GM12891 (cell line): Measurements from ENCODE around the gene SNTB2.

Experiments used
- PAX5 ChIP-seq: IDR thresholded peaks from 2 replicates; pipeline ENCODE4 v1.6.1; 2011; ENCODE audit warnings: low read length, moderate library complexity, mild to moderate bottlenecking; ENCODE audit not compliant: insufficient read depth, severe bottlenecking
- POLR2A ChIP-seq: IDR thresholded peaks from 2 replicates; pipeline ENCODE4 v1.6.1; 2011; ENCODE audit warnings: low read depth, low read length, control low read depth
- POLR2AphosphoS5 ChIP-seq: IDR thresholded peaks from 2 replicates; pipeline ENCODE4 v1.6.1; 2011; ENCODE audit warnings: low read depth, low read length, control low read depth
- SPI1 ChIP-seq: IDR thresholded peaks from 2 replicates; pipeline ENCODE4 v1.6.1; 2011; ENCODE audit warnings: low read depth, low read length, control low read depth
- TAF1 ChIP-seq: IDR thresholded peaks from 2 replicates; pipeline ENCODE4 v1.6.1; 2011; ENCODE audit warnings: low read depth, low read length, control low read depth

DNA sequence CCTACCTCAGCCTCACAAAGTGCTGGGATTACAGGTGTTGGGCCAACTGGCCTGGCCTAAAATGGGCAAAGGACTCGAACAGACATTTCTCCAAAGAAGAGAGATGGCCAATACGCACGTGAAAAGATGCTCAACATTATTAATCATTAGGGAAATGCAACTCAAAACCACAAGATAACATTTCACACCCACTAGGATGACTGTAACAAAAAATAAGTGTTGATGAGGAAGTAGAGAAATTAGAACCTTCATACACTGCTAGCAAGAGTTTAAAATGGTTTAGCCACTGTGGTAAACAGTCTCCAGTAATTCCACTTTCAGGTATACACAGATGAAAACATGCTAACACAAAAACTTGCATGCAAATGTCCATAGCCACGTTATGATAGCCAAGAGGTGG, 159.0 kb downstream of the SNTB2 start:
- no peak for TF ChIP-seq POLR2A
- no peak for TF ChIP-seq TAF1
- no peak for TF ChIP-seq POLR2AphosphoS5
- no peak for TF ChIP-seq PAX5
- TF ChIP-seq SPI1, result no peak
